ENCODE data around the gene PHLDB1.

- TF ChIP-seq TAF1 (IDR thresholded peaks at IDR 0.05; ENCODE audit: low read depth, low read length) (no peak), POU2F2 (IDR thresholded peaks at IDR 0.05; ENCODE audit: low read depth, low read length) (no peak)
Measured at GRCh38 chr11:118621784-118622375, 14.5 kb downstream of the PHLDB1 start.

Data from GM12891 (cell line).